GM21447 (cell line): ENCODE results near the gene PPP1R1C.
A peak's percentile ranks its signal among the peaks of the same experiment; 100 is the strongest.

Experiments used
- ATAC-seq: cut with Tn5 transposase; IDR thresholded peaks from one replicate; pipeline ENCODE4 v1.9.1; 2021; ENCODE audit not compliant: unreplicated experiment

Gene PPP1R1C

DNA sequence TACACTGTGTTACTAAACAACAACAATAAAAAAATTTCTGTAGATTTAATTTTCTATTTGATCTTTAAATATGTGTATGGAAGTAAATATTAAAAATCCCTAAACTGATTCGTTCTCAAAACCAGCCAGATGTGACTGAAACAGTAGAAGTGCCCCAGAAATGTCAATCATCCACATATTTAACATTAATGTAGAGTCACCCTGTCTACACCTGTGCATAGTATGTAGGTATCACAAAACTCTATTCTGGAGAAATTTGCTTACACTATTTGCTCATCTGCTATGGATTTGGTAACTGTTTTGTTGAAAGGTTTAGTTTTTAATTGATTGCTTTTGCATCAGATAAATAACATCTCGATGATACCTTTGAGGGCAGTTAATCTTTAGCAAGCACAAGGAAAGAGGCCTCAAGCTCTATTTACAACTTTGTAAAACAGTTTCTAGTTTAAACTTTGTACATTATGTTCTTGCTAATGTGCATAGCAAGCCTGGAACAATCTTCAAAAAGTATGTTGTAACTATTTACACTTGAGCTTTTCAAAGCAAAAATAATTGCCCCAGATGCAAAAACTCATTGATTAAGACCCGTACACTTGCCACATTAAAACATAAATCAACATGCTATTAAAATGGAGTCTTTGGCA lies 76.8 kb downstream of the PPP1R1C start:
- no peak for ATAC-seq

DNA sequence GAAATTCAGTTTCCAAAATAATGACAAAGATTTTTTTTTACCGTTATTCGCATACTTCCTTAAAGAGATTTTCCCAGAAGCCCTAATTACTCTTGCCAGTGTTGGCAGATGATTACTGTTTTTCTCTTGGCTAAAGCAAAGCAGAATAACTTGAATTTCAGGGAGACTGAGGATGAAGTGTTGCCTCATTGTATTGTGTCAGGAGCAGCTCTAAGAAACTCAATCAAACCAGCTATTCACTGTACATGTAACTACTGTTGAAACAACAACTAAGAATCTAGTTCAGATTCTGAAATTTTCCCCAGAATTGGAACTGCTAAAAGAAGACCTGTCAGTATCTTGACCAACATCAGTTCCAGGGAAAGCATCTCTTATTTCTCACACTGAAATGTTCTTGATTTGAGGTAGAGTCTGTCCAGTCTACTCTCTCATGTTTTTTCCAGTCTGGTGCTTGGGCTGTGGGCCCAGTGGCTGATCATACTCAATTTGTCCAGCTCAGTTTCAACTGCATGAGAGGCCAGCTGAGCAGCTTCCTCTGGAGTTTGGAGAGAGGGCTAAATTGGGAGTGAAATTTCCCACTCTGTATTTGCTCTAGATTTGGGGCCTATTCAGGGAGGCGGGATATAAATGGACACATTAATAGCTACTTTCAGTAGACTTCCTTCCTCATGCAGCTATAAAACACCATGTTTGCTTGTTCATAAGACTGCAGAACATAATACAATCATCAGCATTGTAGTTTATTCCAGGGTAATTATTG lies 78.5 kb downstream of the PPP1R1C start:
- ATAC-seq: no peak

DNA sequence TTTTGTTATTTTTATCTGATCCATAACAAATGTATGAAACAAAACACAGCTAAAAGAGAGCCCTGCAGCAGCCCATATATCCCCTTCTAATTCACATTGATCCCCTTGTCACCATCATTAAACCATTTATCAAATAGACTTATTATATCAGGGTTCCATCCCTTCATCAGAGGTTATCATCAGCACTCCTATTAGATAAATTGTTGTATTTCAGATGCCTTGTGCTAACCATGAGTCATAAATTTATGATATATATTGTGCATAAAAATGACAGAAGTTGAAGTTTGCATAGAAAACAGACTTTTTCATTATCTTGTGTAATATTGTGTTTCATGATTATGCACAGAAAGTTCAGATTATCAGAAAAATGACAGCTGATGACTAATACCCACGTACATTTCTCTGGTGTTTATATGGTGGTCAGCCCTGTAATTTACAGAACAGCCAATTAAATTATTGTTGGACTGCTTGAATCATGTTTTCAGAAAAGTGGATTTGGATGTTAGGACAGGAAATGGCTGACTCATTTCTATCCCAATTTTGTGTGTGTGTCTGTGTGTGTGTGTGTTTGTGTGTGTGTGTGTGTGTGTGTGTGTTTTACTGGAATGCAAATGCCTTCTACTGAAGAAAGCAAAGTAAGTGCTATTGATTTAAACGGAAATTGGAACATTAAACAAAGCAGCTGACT lies 80.9 kb downstream of the PPP1R1C start:
- ATAC-seq: no peak

DNA sequence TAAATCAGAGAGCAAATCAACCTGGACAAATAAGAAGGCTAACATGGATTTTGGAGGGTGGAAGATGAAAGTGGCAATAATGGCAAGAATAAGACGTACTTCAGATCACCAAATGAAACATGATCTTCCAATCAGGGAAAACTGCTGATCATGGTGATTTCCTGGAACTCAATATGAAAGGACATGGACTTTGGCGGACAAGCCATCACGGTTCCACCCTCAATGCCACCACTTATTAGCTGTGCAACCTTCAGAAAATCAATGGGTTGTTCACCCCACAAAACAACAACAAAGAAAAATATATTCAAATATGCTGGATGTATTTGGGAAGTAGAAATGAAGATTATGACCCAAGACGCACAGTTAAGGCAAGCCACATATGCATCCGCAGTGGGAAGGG lies 81.7 kb downstream of the PPP1R1C start:
- no peak for ATAC-seq

DNA sequence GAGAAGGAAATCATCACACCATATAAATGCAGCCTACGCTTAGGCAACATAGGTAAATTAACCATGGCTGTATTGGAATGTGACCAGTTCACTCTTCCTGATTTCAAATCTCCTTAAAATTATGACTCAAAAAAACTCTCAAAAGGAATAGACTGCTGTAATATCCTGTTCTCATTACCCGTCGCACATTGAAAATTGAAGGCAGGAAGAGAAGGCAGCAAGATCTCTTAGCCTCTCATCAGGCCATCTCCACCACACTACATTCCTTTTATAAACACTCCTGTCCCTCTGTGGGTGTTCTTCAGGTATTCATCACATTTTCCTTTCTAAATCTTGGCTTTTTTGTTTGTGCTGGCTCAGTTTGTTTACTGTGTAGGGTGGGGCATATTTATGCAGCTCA lies 83.2 kb downstream of the PPP1R1C start:
- ATAC-seq: no peak

DNA sequence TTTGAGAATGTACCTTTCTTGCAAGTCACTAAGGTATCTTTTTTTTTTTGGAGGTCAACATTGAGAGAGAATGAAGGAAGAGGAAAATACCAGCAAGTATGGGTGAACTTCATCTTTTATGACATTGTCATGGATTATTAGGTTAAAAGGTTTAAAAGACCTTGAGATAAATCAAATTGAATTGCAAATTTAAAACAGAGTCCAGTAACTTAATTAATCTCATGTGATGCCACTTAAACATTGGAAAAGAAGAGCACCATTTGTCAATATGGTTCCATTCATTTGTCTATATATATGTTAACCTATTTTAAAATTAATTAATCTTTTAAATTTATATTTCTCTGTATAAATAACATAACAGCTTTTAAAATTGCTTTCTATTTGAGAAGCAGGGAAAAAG lies 83.8 kb downstream of the PPP1R1C start:
- ATAC-seq: no peak

DNA sequence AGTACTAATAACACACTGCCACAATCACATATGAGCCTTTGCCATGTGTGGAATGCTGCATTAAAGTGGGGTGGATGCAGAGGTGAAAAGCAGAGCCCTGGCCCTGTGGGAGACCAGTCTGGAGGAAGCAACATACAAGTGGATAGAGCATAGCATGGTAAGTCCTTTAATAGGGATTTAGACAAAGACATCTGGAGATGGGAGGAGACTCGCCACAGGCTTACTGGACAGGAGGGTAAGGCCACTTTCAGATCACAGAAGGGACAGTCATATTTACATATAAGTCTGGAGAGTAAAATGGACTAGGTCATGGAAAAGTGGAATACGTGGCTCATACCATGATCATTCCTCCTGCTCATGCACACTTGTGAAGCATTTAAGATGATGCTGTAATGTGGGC lies 84.3 kb downstream of the PPP1R1C start:
- ATAC-seq: no peak

DNA sequence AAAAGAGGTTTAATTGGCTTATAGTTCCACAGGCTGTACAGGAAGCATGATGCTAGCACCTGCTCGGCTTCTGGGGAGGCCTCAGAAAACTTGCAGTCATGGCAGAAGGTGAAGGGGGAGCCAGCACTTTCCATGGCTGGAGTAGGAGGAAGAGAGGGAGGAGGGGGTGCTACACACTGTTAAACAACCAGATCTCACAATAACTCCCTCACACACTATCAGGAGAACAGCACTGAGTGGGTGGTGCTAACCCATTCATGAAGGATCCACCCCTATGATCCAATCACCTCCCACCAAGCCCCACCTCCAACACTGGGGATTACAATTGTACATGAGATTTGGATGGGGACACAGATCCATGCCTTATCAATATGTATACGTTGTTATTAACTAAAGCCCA lies 85.1 kb downstream of the PPP1R1C start:
- ATAC-seq: no peak

DNA sequence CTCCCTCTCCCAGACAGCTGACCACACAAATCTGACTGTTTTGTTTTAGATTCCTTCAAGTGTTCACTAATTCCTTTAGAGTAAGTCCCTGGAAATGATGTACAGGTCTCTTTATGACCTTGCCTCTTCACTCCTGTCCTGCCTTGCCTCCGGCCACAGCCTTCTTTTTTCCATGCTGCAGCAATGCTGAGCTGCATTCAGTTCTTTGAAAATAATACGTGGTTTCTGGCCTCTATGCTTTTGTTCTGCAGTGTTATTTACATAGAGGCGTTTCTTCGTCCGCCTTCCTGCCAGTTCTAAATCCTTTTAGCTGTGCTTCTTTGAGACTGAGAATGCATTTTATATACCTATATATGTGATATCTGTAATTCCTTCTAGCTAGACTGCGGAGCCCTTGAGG lies 87.2 kb downstream of the PPP1R1C start:
- no peak for ATAC-seq

DNA sequence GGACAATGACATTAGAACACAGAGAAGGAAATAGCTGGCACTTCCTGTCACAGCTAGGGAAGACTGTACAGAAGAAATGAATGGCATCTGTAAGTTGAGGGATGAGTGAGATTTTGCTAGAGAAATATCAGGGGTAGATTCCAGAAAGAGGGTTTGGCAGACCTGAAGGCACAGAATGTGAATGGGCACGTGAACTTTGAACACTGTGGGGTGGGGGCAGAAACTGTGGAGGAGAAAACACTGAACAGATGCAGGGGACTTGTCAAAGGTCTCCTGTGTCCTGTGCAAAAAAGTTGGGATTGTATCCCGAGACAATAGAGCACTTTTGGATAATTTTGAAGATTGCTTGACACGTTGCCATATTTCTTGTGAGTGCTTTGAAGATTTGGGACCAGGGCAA lies 88.0 kb downstream of the PPP1R1C start:
- ATAC-seq: no peak

DNA sequence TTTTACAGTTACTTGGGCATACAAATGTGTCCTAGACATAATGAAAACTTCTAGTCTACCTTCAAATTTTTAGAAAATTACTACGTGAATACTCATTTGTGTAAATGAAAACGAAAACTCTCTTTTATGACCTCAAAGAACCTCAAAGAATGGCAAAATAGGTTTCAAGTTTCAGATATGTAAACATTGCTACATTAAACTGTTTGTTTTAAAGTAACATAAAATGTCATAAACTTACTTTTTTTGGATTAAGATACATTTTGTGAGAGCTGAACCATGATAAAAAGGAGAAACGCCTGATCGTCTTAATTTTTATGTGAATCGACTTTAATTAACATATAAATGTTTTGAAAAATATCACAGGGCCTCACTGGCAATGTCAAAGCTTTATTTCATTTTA lies 91.4 kb downstream of the PPP1R1C start:
- no peak for ATAC-seq

DNA sequence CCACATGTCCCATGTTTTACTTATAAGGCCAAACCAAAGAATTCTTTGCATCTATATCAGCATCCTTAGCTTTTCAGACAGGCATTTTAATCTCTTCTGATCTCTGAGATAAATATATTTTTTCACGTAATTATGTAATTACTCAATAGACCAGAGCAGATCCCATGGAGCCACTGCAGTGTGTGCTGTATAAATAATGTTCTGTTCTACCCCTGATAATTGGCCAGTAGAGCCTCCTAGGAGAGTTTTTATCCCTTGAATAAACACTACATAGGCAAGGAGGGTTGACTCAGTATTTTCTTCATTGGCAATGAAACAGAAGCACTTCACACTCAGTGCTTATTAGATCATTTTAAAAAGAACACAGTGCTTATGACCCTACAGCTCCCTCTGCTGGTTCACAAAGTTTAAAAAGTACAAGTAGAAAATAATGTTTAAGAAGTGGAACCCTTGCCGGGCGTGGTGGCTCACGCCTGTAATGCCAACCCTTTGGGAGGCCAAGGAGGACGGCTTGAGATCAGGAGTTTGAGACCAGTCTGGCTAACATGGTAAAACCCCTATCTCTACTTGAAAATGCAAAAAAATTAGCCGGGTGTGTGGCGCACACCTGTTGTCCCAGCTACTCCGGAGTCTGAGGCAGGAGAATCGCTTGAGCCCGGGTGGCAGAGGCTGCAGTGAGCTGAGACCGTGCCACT lies 91.9 kb downstream of the PPP1R1C start:
- ATAC-seq: no peak

DNA sequence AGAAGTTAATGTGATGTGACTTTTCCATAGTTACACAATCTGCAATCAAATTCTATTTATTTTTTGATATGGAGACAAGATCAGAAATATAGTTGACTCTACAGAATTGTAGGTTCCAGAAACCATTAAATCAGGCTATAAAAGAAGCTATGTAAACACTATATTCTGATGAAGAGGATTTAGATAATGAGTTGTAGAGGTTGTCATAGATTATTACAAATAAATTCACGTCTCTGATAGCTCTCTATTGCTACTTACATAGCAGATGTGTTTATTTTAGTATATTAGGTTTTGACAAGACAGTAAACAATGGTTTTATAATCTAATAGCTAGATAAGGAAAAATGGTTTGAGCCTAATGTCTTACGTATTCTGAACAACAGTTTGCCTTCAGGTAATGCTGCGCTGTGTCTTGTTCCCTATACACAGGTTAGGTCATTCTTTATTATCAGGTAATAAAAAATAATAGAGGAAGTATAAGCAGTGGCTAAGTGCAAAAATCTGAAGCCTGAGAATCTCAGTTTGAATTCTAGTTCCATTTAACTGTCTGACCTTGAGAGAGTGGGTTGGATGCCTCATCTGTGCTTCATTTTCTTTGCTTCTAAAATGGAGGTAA lies 93.4 kb downstream of the PPP1R1C start:
- no peak for ATAC-seq

DNA sequence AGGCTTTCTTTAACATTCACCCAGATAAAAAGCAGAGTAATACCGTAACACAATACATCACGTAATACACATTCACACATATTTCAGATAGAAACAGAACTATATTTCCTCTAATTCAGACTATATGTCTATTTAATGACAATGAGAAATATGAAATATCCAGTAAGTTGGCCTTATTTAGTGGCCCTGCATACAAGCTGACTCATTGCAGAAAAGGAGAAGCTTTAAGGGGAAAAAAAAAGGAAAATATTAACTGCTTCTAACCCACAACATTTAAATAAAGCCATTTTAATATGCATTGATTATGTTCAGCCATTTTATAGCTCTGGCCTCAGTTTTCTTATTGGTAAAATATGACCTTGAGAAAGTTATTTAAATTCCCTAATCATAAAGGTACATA lies 94.8 kb downstream of the PPP1R1C start:
- ATAC-seq: no peak

DNA sequence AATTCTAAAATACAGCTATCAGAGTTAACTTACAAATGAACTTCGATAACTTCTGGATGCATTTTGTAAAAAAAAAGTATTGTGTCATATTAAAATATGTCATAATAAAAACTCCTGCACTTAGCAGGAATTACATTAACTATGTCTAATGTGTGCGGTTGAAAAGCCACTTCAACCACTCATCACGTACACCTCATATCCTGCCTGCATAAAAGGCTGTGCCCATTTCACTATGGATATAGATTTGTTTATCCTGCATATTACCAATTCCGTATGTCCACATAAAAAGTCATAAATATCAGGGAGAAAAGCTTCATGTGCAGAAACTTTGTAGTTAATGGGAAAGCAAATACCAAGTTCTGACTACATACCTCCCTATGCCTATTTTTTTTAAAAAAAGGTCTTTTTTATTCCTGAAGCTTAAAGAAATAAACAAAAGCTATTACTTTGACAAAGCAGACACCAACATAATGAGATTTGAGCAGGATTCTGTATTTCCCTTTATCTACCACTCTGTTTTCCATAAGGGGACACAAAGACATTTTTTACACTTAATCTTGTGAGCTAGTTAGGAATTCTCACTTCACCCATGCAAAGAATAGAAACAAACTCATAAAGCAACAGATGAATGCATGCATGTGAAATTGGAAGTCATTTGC lies 96.1 kb downstream of the PPP1R1C start:
- no peak for ATAC-seq

DNA sequence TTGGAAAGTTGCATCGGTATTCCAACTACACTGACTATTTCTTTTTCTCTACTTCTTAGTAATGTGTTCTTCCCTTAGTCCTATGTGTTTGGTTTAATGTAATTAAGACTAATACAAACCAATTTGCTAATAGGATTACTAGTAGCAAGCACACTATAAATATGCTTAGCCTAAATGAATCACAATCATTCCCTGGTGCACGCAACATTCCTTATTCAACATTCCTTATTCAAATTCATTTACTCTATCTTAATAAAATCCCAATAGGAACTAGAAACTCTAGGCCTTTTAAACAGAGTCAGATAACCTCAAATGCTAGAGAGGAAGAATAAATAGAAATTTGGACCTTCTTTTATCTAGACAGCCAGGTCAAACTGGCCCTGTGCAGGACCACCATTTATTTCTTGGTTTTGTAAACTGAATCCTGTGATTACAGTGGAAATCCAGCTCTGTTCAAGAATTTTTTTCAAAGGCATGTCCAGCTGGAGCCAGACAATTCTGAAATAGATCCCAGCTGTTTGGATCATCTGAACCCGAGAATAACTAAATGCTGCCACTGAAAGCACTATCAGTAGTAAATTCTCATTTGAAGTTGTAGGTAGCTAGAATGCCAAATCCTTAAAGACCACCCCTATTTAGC lies 103.1 kb downstream of the PPP1R1C start:
- no peak for ATAC-seq

DNA sequence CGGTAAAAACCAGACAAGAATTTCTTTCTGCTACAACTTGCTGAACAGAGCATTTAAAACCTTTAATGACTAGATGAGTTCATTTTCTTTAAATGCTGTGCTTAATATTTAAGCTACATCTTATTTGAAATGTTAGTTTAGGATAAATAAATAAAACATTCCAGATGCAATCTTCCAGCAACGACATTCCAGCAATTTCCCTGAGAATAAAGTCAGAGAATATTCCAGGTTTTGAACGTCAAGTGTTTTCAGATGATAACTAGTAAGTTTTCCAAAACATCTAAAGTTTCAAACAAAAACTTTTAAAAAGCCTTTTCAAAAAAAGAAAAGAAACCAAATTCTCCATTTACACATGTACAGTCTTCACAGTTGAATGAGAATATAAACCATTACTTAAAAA lies 104.8 kb downstream of the PPP1R1C start:
- ATAC-seq: no peak

DNA sequence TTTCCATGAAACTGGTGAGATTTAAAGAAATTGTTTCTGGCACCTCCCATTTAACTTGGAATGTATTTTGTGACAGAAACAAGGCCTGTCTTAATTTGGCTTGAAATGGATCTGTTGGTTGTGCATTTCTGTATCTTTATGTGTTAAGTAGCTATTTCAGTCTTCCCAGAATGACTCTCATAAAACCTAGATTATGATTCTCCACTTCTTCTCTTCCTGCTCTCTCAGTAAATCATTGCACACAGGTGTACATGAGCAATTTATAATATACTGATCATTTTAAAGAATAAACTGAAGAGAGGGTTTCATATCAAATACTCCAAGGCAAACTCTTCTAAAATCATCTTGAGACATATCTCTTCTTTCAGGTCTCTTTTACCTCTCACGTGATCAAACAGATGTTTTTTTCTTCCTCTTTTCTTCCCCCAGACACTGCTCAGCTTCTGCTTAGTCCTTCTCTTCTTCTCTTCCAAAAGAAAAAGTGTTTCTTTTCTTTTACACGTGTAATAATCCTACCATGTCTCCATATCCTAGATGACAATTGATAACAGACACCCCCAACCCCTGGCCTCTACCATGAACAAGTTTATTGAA lies 112.0 kb downstream of the PPP1R1C start:
- ATAC-seq: no peak

DNA sequence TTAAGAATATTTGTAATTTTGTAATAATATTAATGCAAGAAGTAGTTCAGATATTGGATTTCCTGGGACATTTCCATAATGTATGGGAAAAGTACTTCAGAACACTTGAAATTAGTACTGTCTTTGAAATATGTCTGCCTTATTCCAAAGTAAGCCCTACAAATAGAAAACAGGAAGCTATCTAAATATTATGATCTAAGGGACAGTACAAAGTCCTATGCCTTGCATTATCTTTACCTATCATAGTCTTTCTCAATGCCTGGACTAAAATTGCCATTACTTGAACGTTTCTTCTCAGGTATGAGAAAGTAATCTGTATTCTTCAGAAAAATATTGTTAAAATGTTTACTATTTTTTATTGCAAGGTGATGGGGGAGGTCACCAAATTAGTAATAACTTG lies 113.0 kb downstream of the PPP1R1C start:
- ATAC-seq: no peak

DNA sequence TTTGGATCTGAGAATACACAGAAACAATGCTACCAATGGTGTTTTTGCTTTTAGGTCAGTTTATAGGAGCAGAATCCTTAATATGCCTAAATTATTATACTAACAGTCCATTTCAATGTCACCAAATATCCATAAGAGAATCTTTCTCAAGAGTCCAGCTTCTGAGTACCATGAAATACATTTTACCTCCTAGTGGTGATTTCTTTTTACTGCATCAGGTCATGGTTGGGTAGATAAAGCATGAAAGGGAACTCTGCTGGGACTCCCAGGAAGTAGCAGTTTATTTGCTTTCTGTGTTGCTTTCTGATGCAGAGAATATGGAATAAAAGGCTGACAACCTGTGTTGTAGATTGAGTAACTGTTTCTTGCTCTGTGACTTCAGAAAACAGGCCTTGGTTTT lies 115.6 kb downstream of the PPP1R1C start:
- ATAC-seq: peak; percentile 65
